AML-193 (cell line): Measurements from ENCODE around the gene CACNB4.
A peak's percentile ranks its signal among the peaks of the same experiment; 100 is the strongest.
"Not testable (repeated sequence)": the region's sequence is repeated elsewhere in the genome, so short reads cannot be mapped to it uniquely, and the experiment has no call there.

Experiments
- DNase-seq, 2 experiments: peaks; one replicate each; lab custom pipeline; 2025; lab: John Stamatoyannopoulos, UW

Gene CACNB4

DNA sequence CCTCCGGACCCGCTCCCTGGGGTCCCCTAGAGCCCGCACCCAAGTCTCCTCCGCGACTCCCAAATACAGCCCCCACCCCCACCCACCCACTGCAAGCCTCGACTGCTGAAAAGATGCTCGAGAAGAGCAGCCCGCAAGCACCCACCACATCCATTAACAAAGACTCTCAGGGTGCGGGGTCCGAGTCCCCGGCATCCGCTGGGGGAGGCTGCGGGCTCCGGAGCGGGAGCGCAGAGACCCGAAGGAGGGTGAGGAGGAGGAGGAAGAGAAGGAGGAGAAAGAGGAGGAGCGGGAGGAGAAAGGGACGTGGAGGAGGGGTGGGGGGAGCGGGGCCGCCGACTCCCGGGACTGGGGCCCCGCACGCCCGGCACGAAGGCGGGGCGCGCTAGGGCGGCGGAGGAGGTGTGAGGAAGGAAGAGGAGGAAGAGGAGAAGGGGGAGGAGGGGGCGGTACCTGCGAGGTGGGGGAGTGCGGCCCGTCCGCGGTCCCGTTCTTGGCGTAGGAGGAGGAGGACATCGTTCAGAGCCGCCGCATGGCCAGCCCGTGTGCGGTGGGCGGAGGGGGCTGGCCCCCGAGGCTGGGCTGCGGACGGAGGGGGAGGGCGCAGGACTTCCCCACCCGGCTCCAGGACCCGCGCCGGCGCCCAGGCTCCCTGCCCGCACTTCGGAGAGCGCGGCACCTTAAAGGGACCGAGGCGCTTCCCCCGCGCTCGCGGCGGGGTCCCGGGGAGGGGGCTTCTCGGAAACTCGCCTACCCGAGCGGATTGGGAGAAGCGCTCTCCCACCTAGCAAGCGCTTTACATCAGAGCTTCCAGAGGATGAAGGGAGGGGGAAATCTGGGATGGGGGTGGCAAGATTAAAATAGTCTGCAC lies at the start of gene CACNB4:
TSS of gene CACNB4 (minus strand) at position 549 of the 871 bp plus-strand sequence.
- DNase-seq = peak; percentile 10 to 41

DNA sequence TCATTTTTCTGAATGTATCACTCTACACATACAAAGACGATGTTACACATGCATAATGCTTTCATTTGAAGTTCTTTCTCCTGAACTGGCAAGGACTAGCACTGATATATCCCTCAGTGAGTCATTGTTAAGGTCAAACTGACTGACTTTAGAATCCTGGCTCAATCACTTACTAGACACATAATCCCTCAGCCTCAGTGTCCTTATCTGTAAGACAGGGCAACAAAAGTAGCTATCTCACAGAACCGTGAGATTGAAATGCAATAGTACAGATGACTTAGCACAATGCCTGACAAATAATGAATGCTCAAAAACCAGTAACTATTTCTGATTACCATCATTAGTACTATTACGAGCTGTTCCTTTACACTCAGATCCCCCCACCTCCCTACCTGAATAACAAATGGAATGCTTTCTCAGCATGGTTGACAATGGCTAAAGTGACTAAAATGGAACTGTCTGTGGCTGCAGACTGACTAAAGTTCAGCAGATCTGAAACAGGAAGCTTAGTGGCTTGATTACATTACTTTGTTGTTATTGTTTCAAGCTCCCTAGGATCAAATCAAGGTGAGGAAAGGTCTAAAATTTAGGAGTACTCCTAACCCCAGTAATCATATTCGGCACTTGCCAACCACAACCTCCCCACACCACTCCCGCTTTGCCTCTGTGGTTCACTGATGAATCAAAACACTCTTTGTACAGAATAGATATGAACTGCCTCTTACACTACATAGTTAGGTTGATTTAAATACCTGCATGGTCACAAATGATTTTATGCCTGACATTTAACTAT lies 35.8 kb upstream of the CACNB4 start:
- DNase-seq = no peak

DNA sequence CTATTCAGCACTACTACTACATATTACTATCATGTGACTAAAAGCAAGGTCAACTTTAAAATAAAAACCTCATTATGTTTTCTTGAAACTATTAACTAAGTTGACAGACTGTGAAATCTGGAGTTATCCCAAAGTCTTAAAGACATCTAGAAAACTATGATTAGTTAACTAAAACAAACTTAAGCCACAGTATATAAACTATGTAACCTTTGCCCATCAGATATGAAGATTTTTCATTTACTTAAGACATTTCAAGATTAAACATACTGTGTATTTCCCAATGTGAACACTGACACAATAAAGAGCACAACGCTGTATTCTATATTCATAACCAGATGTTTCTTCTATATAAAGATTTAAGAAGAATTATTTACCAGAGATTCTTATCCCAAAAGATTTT lies 33.5 kb upstream of the CACNB4 start:
- no peak for DNase-seq

DNA sequence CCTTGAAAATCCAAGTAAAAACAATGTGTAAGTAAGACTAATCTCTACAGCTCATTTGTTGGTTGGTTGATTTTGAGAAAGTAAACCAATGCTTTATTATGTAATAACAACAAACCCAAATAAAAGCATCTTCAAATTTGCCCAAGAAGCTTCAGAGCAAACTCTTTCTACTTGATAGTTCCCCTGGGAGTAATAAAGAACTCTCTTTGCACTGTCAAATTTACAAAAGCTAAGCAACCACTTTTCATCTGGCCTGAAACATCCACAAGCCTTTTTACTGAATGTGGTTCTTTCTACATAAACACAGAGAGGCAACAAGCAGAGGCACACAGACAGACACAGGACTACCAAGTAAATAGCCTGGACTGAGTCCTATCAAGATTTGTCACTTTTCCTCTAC lies 28.8 kb upstream of the CACNB4 start:
- no peak for DNase-seq

DNA sequence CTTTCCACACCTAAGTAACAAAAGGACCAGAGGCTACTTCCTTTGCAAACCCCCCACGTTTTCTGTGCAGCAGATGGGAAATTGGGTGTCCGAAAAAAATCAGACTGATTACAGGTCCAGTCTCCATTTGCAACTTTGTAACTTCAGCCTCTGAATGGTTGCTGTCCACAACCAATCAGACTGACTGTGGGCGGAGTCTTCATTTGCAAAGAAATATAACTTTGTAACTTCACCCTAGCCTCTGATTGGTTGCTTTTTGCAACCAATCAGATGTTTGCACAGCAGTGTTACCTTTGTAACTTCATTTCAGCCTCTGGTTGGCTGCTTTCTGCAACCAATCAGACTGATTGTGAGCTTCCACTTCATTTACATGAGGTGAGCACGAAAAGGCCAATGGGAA lies 27.8 kb upstream of the CACNB4 start:
- no peak for DNase-seq

DNA sequence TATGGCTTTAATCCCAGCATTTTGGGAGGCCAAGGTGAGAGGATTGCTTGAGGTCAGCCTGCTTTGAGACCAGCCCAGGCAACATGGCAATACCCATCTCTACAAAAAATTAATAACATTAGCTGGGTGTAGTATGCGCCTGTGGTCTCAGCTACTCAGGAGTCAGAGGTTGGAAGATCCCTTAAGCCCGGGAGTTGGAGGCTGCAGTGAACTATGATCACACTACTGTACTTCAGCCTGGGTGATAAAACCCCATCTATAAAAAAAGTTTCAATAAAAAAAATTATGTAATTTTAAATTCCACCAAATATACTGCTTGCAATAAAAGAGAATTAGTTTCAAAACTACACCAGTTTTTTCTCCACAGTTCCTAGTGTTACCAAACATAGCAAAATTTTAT lies 23.3 kb upstream of the CACNB4 start:
- no peak for DNase-seq

DNA sequence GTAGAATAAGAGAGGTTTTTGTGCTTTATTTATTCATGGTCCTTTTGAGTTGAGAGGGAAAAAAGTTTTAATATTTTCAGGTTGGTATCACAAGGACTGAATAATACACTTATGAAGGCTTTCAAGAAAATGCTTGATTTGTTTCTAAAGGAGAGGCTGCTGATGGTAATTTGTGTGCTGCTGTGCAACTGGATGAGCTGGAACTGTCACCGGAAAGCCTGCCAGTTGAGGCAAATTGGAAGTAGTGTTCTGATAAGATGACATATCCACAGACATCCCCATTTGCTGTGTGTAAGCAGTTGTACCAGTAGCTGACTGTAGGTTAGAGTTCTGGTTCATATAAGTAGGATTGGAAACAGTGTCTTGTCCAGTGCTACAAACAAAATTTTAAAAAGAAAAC lies 21.6 kb upstream of the CACNB4 start:
- no peak for DNase-seq

DNA sequence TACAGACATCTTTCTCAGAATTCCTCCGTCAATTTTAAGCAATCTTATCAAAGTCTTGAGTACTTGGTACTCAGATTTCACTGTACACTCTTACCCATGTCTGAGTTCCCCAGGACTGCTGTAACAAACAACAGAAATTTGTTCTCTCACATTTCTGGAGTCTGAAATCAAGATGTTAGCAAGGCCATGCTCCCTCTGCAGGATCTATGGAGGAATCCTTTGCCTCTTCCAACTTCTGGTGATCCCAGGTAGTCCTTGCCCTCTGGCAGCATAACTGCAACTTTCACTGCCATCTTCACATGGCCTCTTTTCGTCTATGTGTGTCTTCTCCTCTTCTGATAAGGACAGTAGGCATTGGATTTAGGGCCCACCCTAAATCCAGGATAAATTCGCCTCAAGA lies 17.1 kb upstream of the CACNB4 start:
- DNase-seq = no peak

DNA sequence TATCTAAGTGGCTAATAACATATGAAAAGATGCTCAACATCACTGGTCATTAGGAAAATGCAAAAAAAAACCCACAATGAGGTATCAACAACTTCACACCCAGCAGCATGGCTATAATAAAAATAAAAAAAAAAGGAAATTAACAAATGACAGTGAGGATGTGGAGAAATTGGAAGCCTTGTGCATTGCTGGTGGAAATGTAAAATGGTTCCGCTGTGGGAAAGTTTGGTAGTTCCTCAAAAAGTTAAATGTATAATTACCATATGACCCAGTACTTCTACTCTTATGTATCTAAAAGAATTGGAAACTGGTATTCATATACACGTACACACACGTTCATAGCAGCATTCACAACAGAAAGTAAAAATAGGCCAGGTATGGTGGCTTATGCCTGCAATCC lies 15.5 kb upstream of the CACNB4 start:
- DNase-seq = no peak

DNA sequence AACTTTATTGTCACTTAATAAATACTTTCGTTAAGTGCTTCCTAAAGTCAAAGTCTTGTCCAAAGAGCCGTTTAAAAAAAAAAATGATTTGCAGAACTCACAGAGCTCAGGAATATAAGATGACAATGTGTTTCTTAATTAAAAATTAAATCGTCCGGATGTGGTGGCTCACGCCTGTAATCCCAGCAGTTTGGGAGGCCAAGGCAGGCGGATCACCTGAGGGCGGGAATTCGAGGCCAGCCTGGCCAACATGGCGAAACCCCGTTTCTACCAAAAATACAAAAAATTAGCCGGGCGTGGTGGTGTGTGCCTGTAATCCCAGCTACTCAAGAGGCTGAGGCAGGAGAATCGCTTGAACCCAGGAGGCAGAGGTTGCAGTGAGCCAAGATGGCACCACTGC lies 8.3 kb upstream of the CACNB4 start:
- DNase-seq = not testable (repeated sequence)

DNA sequence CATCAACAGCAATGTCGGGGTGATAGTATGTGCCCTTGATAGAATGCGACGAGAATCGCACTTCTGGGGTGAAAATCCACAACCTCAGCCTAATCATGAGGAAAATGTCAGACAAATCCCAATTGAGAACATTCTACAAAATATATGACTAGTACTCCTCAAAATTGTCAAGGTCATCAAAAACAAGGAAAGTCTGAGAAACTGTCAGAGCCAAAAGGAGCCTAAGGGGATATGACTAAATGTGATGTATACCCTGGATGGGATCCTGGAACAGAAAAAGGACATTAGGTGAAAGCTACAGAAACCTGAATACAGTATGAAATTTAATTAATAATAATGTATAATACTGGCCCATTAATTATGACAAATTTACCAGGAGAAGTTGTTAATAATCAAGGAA lies 7.6 kb upstream of the CACNB4 start:
- DNase-seq = no peak

DNA sequence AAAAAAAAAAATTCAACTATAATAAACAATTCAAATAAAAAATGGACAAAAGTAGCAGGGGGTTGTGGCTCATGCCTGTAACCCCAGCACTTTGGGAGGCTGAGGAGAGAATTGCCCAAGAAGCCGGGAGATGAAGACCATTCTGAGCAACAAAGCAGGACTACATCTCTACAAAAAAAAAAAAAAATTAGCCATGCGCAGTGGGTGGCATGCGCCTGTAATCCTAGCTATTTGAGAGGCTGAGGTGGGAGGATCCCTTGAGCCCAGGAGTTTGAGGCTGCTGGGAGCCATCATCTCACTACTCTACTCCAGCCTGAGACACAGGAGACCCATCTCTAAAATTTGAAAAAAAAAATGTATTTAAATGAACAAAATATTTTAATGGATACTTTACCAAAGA lies 4.4 kb upstream of the CACNB4 start:
- no peak for DNase-seq

DNA sequence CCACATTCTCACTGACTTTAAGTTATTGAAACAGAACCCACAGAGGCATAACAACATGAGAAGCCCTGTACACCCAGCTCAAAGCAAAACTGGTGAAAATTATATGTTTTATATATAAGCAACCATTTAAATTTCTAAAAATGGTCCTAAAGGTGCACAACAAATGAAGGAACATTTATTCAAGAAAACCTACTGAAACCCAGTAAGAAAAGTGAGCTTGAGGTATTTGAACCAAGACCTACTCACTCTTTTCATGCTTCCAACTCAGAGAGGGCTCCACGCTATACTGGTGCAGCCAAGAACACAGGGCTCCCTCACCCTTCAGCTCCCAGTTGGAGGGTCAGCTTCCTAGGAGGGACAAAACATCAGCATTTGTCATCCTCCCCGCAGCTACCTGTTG lies 2.1 kb upstream of the CACNB4 start:
- no peak for DNase-seq

DNA sequence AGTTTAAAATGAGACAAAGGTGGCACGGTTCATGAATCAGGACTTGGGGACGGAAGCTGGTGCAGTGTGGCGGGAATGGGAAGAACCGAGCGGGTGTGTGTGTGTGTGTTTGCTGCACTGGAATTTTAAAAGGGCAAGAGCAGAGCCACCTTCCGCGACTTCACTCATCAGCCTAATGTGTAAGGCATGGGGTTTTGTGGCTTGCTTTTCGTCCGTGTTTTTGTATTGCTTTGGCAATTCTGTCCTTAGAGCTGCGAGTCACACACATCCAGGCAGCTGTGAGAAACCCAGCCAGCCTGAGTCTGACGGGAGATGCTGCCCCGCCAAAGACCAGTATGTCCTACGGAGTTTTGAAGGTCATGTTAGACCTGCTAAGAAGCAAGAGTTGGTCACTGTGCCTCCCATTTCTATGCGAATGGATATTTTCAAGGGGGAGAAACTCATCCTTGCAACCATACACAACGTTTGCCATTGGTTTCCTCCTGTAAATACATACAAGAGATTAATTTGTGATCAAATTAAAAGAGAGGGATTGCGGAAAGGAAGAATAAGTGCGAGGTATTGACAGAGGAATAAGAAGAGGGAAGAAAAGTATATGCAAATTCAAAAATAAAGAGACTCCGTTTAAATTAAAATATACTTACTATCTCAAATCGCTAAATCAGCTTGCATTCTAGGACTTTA lies 665 bp upstream of the CACNB4 start:
- peak; percentile 22 to 30 for DNase-seq

DNA sequence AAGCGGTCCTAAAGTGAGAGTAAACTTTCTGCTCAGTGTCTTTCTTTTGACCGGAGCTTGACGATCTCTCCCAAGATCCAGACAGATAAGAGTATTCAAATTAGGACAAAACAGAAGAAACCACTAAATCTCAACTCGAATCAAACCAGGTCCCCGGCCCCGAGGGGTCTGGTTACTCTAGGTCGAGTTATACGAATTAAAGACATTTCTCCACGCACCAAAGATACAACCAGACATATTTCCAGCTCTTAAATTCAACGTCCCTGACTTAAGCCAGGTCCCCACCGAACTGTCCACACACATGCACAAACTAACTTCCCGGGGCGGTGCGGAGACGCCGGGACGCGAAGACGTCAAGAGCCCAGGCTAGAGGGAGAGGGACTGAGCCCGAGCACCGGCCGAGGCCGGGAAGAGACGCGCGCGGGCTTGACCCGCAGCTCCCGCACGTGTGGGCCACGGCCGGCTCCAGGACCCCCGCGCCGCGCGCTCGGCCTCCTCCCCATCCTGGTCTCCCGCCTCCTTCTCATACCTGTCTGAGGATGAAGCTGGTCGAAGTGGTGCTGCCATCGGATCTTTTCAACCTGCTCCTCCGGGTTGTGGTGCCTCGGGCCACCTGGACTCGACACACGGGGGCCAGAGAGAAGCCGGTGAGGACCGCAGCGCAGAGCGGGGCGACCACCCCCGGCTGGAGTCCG lies 896 bp downstream of the CACNB4 start:
- DNase-seq = no peak

DNA sequence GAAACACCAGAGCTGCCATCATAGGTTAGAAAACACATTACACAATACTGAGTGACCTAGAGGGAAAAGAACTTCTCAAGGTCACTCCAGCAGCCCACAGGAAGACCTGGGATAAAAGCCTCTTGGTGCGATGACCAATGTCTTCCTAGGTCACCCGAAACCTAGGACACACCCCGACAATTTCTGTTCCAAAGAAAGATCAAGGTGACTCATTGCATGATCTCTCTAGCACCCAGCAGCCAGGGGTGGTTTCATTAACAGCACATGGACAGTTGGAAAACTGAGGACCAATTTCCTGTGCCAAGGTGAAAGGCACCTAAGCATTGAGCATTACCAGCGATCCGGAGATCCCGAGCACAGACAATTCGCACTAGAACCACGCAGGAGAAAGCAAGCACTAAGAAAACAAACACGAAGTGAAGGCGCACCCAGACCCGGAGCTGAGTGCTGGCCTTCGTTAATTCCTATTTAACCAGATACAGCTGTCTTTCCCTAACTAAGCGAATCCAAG lies 1.5 kb downstream of the CACNB4 start:
- DNase-seq = peak; percentile 23 to 30

DNA sequence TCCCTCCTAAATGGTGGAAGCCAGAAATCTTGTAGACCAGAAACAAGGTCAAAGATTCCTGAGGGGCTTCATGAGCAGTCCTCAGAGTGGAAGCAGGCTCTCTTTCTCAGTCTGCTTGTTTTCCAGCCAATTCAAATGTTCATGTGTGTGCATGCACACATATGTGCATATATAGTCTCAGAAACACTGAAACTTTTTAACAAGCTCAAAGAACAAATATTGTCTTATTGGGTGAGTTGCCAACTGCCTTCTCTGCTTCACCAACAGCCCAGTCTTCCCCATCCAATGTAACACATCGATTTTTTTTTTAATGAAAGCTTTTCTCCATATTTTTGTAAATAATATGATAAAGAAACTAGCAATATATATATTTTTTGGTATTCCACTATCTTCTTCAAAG lies 3.7 kb downstream of the CACNB4 start:
- no peak for DNase-seq

DNA sequence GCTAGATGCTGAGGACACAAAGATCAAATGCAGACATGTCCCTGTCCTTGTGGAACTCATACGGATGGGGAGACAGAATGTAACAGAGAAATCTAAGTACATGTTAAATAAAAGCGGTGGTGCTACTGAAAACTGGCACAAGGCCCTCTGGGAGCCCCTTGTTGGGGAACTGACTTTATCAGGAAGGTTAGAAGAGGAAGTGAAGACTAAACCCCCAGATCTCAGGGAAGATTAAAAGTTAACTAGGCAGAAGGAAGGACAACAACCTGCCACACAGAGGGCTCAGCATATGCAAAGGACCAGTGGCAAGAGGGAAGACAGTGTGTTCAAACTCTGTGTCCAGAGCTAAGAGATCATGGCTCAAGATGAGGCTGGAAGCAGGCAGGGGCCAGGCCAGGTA lies 4.8 kb downstream of the CACNB4 start:
- peak in 1 of 2 experiments; percentile 21 for DNase-seq

DNA sequence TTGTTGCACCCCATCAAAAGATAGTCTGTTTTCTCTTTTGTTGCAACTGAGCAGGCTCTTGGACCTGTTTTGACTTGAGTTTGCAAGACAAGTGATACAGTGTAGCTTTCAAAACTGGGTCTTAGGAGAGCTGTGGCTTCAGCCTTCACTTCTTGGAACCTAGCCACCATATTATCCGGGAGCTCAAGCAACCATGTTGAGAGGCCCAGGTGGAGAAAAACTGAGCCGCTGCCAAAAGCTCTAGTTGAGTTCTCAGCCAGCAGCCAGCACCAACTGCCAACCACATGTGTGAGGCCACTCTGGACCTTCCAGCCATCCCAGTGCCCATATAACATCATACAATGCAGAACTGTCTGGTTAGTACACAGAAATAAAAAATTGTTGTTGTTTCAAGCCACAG lies 5.4 kb downstream of the CACNB4 start:
- DNase-seq = no peak

DNA sequence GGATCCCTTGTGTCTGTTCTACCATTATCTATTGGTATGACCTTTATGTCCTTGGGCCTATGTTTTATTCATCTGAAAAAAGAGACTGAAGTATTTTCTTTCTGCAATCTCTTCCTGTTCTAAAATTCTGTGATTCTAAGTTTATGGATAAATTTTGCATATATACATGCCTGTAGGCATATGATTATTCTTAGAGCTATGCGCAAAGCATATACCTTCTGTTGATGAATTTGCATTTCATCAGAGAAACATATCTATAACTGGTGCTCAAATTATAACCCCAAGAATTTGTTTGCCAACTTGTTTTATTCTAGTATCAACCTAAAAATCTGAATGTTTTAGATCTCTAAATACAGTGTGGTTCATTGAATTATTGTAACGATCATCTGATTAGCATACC lies 6.7 kb downstream of the CACNB4 start:
- no peak for DNase-seq

DNA sequence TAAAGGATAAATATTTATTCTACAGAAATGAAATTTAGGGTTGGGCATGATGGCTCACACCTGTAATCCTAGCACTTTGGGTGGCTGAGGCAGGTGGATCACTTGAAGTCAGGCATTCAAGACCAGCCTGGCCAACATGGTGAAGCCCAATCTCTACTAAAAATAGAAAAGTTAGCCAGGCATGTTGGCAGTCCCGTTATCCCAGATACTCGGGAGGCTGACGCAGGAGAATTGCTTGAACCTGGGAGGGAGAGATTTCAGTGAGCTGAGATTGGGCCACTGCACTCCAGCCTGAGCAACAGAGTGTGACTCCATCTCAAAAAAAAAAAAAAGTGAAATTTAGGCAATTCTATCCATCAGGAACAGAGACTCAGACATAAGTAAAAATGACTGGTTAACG lies 8.1 kb downstream of the CACNB4 start:
- not testable (repeated sequence) for DNase-seq

DNA sequence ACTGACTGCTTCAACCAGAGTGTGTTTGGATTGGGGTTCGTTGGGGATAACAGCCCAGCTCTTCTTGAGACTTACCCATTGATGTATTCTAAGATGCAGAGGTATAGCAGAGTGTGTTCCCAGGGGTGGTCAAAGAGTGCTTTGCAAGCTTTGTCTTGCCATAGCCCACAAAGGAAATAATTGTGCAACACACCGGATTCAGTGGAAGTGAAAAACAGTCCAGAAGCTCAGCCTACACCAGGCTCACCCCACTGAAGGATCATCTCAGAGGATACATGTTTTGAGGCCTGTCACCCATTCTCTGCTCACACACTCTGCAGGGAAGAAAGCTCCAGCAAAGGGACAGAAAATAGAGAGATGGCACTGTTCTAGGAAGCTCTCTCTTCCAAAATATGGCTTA lies 9.6 kb downstream of the CACNB4 start:
- DNase-seq = peak; percentile 88 to 94
